ENCODE measurements around the gene SLMAP. TPM values are rescaled to one million over a fixed set of nuclear protein-coding genes. Genes with fewer than 3 reads are reported as not detected.

The SLMAP gene
- total and polyA plus RNA-seq, 2 of the 4 experiments (the other 2 are of a cell fraction), result 15.5 to 26.5 TPM

DNA sequence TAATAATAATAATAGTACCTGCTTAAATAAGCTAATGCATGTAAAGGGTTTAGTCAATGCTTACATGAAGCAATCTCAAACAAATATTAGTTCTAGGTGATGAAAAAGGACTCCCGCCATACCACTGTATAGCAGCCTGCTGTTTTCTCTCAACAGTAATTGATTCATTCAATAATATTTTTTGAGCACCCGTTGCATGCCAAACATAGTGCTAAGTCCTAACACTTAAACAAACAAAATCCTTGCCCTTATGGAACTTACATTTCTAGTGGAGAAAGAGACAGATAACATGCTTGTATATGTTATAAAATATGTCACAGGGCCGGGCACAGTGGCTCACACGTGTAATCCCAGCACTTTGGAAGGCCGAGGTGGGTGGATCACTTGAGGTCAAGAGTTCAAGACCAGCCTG lies 190.9 kb downstream of the SLMAP start:
- Histone ChIP-seq H4K91ac (ENCODE audit: insufficient read depth, low read depth, low read length) (no peak overlapping the region), H2AK9ac (replicated peaks; ENCODE audit: low read depth, low read length, poor library complexity) (no peak overlapping the region)
- BruUV-seq (replicated peaks), result no TSS peak

More for the DNA sequence above, 190.9 kb downstream of the SLMAP start:
- CTCF ChIA-PET, result no interaction called here
- Histone ChIP-seq H3K36me3 (ENCODE audit: control insufficient read depth, insufficient read depth, low read length) (no peaks in the 10 kb centered on the region), H3K27ac (ENCODE audit: insufficient read depth, low read length) (no peak overlapping the region), H2BK120ac (ENCODE audit: low read depth, low read length) (no peak overlapping the region), H3K79me1 (ENCODE audit: low read depth in 1 of 2, low read length in 2 of 2) (no peaks in the 10 kb centered on the region), H3K4me2 (ENCODE audit: low read depth, low read length) (no peak overlapping the region), H3K9ac (ENCODE audit: low read depth, low read length) (no peak overlapping the region), H2AFZ (replicated peaks; ENCODE audit: low read length, poor library complexity) (no peak overlapping the region), H4K20me1 (ENCODE audit: insufficient read depth, low read length) (no peaks in the 10 kb centered on the region), H2BK20ac (ENCODE audit: low read depth, low read length) (no peak overlapping the region), H2BK5ac (ENCODE audit: low read depth, low read length, poor library complexity, severe bottlenecking) (no peak overlapping the region), H3K4ac (ENCODE audit: low read depth, low read length) (no peak overlapping the region), H3K9me3 (ENCODE audit: control insufficient read depth, insufficient read depth, low read length) (no peaks in the 10 kb centered on the region), H3K56ac (ENCODE audit: extremely low read depth, insufficient read depth, low read length) (no peak overlapping the region), H2AK5ac (ENCODE audit: low read depth, low read length) (no peak overlapping the region), H3K23ac (ENCODE audit: low read depth, low read length) (no peak overlapping the region), H3K14ac (replicated peaks; ENCODE audit: low read depth, low read length) (no peak overlapping the region), H3K4me1 (ENCODE audit: control insufficient read depth, insufficient read depth, low read length) (peaks cover 12% of the 10 kb centered on the region), H3K9me1 (ENCODE audit: insufficient read depth, low read length) (no peaks in the 10 kb centered on the region), H3K27me3 (ENCODE audit: control insufficient read depth, insufficient read depth, low read length) (no peaks in the 10 kb centered on the region), H3K4me3 (ENCODE audit: insufficient read depth, low read depth, low read length) (no peak overlapping the region), H4K8ac (ENCODE audit: low read depth in 2 of 2, low read length in 2 of 2) (no peak overlapping the region), H4K5ac (ENCODE audit: low read depth, low read length) (no peak overlapping the region), H3K18ac (ENCODE audit: low read depth, low read length) (no peak overlapping the region), H2BK15ac (ENCODE audit: low read depth, low read length) (no peak overlapping the region)
- intact Hi-C loops (cut with micrococcal nuclease) (no loop called here), dilution Hi-C loops (cut with HindIII; ENCODE audit: low sequenced_read_pairs, unreplicated experiment) (no loop called here), in situ Hi-C loops (cut with MboI; ENCODE audit: low sequenced_read_pairs) (no loop called here)
- POLR2A ChIA-PET (ENCODE audit: unreplicated experiment), result no interaction called here
- TF ChIP-seq, protein P1, sequence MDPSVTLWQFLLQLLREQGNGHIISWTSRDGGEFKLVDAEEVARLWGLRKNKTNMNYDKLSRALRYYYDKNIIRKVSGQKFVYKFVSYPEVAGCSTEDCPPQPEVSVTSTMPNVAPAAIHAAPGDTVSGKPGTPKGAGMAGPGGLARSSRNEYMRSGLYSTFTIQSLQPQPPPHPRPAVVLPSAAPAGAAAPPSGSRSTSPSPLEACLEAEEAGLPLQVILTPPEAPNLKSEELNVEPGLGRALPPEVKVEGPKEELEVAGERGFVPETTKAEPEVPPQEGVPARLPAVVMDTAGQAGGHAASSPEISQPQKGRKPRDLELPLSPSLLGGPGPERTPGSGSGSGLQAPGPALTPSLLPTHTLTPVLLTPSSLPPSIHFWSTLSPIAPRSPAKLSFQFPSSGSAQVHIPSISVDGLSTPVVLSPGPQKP (IDR thresholded peaks at IDR 0.05; ENCODE audit: borderline replicate concordance, low read depth, low read length), result no peak
- no peak for TF ChIP-seq CEBPB (IDR thresholded peaks at IDR 0.05; ENCODE audit: low read depth, low read length)
- no peak for TF ChIP-seq MXI1 (IDR thresholded peaks at IDR 0.05; ENCODE audit: borderline replicate concordance, low read depth, low read length)
- TF ChIP-seq, protein P2, sequence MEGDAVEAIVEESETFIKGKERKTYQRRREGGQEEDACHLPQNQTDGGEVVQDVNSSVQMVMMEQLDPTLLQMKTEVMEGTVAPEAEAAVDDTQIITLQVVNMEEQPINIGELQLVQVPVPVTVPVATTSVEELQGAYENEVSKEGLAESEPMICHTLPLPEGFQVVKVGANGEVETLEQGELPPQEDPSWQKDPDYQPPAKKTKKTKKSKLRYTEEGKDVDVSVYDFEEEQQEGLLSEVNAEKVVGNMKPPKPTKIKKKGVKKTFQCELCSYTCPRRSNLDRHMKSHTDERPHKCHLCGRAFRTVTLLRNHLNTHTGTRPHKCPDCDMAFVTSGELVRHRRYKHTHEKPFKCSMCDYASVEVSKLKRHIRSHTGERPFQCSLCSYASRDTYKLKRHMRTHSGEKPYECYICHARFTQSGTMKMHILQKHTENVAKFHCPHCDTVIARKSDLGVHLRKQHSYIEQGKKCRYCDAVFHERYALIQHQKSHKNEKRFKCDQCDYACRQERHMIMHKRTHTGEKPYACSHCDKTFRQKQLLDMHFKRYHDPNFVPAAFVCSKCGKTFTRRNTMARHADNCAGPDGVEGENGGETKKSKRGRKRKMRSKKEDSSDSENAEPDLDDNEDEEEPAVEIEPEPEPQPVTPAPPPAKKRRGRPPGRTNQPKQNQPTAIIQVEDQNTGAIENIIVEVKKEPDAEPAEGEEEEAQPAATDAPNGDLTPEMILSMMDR (conservative IDR thresholded peaks at IDR 0.05; ENCODE audit: low read depth, low read length), result no peak
- TF ChIP-seq MAFK (IDR thresholded peaks at IDR 0.05; ENCODE audit: low read depth, low read length), result no peak
- no peak for TF ChIP-seq FOS (IDR thresholded peaks at IDR 0.05; ENCODE audit: low read depth, low read length)
- TF ChIP-seq POLR2A (IDR thresholded peaks at IDR 0.05; ENCODE audit: low read depth, low read length), result no peak
- no peak for TF ChIP-seq RFX5 (IDR thresholded peaks at IDR 0.05; ENCODE audit: low read depth, low read length)
- TF ChIP-seq BHLHE40 (IDR thresholded peaks at IDR 0.05; ENCODE audit: low read depth, low read length), result no peak
- TF ChIP-seq MAZ (IDR thresholded peaks at IDR 0.05; ENCODE audit: borderline replicate concordance, low read depth, low read length), result no peak
- no peak for TF ChIP-seq NFE2L2 (IDR thresholded peaks at IDR 0.05; ENCODE audit: low read depth, low read length)
- ATAC-seq (ENCODE audit: low read depth), result no peak
- no CpG with 5 or more reads among the region's 5 CpGs for WGBS, 2 experiments (ENCODE audit: extremely low coverage in 2 of 2, insufficient read length in 1 of 2)
- no peak for DNase-seq
